HAP-1 (cell line): ENCODE data around the gene CUX1.

Experiments used
- DNase-seq, 2 experiments: peaks; one replicate each; pipeline ENCODE4 v3.0.0-alpha.2; 2016 to 2020; ENCODE audit warnings: low spot score in 2 of 2
- H3K27me3 ChIP-seq: fragments of 250-450 bp; sonication (Bioruptor Pico); 2 replicates; pipeline ENCODE4 v1.5.1; 2020; ENCODE audit warnings: low read depth, mild to moderate bottlenecking, moderate library complexity
- H3K36me3 ChIP-seq: fragments of 250-450 bp; sonication (Bioruptor Pico); replicated peaks from 2 replicates; pipeline ENCODE4 v1.5.1; 2020; ENCODE audit warnings: mild to moderate bottlenecking
- H3K4me1 ChIP-seq: fragments of 250-450 bp; sonication (Bioruptor Pico); 2 replicates; pipeline ENCODE4 v1.5.1; 2020; ENCODE audit warnings: mild to moderate bottlenecking
- H3K4me3 ChIP-seq: fragments of 250-450 bp; sonication (Bioruptor Pico); 2 replicates; pipeline ENCODE4 v1.5.1; 2020; ENCODE audit warnings: mild to moderate bottlenecking, moderate library complexity
- H3K9me3 ChIP-seq: fragments of 250-450 bp; sonication (Bioruptor Pico); 2 replicates; pipeline ENCODE4 v1.5.1; 2020; ENCODE audit warnings: mild to moderate bottlenecking, moderate library complexity
- in situ Hi-C: fragments of 300-500 bp; cut with MboI; formaldehyde crosslinking; loops from 3 replicates; pipeline ENCODE4 v1.14.3; 2020; ENCODE audit warnings: low sequenced_read_pairs, inconsistent platforms, mixed read lengths

Gene CUX1

DNA sequence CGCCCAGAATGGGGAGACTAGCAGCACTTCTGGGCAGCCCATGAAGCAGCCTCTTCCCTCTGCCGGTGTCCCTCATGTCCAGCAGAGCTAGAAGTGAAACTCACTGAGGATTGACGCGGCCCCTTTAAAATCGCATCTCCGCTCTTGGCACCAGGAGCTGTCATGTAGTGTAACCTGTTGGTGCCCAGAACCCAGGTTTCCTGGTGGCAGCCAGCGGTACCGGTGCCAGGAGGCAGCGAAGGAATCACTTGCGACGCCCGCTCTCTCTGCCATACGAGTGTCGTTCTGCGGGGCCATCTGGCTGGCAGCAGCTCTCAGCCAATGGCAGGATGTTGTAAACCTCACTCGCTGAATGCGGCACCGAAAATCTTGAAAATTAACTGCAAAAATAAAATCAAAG, 82.7 kb downstream of the CUX1 start:
- DNase-seq: no peak
- no peaks in the 10 kb centered on the region for H3K27me3 ChIP-seq
- H3K4me1 ChIP-seq: no peaks in the 10 kb centered on the region
- H3K36me3 ChIP-seq: no peaks in the 10 kb centered on the region
- no peaks in the 10 kb centered on the region for H3K9me3 ChIP-seq
- in situ Hi-C loops: no loop called here
- no peak overlapping the region for H3K4me3 ChIP-seq

DNA sequence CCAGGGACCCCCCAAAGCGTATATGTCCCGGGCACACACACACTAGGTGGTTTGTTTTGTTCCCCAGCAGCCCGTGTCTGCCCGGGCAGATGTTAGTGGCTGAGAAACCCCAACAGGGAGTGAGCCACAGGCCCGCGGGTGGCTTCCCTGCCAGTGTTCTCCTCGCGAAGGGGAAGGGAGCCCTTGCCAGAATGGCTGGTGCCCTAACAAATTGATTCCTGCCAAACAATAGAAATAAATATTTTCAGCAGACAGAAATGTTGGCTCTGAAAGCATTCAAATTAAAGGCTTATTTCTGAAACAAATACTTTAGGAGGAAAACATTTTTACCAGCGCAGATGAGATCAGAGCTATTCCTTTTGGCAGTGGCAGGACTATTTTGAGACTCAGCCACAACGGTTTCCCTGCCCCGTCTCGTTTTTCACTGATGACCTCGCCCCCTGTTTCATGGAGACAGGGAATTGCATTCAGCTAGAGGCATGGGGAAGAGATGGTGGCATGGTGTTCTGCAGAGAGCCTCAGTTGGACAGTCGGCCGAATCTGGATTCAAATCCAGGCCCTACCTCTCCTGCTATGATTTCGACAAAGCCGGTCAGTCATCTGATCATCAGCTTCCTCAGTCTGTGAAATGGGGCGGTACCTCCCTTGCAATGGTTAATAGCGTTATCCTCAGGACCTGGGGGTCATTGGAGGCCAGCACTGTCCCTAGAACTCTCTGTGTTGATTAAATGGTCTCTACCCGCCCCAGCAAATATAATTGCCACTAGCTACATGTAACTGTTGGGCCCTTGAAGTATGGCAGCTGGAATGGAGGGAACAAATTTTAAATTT, 84.5 kb downstream of the CUX1 start:
- DNase-seq: no peak
- Histone ChIP-seq H3K4me3 (no peak overlapping the region), H3K36me3 (no peaks in the 10 kb centered on the region), H3K27me3 (no peaks in the 10 kb centered on the region), H3K9me3 (no peaks in the 10 kb centered on the region), H3K4me1 (no peaks in the 10 kb centered on the region)
- in situ Hi-C loops: no loop called here

DNA sequence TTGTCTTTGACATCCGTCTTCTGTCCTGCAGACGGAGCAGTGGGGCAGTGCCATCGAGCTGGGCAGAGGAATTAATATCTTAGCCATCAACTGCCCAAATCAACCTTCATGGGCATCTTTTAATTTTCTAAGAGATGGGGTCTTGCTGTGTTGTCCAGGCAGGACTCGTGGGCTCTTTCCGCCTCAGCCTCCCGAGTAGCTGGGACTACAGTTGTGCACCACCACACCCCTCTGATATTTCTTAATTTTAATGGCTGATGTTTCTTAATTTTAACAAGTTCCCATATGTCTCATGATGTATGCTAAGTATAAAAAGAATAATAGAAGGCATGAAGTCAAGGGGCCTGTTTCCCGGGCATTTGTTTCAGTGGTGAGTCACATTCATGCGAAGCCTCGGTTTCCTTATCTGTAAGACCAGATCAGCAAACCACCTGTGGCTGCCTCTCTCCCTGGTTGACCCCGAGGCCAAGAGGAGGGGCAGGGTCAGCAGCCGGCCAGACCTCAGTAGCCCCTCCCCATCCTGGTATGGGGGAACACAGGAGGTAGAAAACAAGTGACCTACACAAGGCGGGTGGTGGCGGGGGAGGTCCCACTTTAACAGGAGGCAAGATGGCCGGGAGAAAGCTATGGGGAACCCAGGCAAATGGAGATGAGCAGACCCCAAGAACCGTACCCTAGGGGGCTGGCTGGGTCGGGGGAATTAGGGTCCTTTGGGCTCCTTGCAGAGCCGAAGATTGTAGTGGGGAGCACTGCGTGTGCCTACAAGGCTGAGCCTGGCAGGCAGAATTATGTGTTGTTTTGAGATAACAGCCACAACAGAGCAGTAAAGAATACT, 85.5 kb downstream of the CUX1 start:
- H3K27me3 ChIP-seq: no peaks in the 10 kb centered on the region
- H3K9me3 ChIP-seq: no peaks in the 10 kb centered on the region
- in situ Hi-C loops: no loop called here
- no peak overlapping the region for H3K4me3 ChIP-seq
- DNase-seq: no peak
- no peaks in the 10 kb centered on the region for H3K4me1 ChIP-seq
- no peaks in the 10 kb centered on the region for H3K36me3 ChIP-seq

DNA sequence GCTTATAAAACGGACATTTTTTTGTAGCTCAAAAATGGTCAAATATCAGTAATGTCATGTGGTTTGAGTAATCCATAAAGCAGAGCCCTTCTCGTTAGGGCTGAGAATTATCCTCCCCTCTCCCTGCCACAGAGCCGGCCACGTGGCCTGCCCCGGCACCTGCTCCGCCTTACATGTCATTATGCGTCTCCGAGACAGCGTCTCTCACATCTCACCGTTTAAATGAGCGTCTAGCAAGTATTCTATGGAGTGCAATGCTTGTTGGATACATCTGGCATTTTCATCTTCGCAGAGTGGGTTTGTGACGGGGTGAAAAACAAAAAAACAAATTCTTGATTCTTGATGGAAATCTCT, 86.1 kb downstream of the CUX1 start:
- in situ Hi-C loops: no loop called here
- DNase-seq: no peak
- Histone ChIP-seq H3K9me3 (no peaks in the 10 kb centered on the region), H3K36me3 (no peaks in the 10 kb centered on the region), H3K4me3 (no peak overlapping the region), H3K27me3 (no peaks in the 10 kb centered on the region), H3K4me1 (no peaks in the 10 kb centered on the region)

DNA sequence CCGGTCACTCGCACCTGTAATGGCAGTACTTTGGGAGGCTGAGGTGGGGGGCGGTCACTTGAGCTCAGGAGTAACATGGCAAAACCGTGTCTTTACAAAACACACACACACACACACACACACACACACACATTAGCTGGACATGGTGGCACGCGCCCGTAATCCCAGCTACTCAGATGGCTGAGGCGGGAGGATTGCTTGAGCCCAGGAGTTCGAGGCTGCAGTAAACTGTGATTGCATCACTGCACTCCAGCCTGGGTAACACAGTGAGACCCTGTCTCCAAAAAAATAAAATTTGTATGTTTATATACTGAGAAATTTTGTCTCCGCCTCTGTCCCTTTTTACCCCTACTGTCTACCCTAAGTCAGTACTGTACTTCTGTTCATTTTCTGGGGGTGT, 86.6 kb downstream of the CUX1 start:
- no peak overlapping the region for H3K4me3 ChIP-seq
- no peak for DNase-seq
- no peaks in the 10 kb centered on the region for H3K4me1 ChIP-seq
- H3K9me3 ChIP-seq: no peaks in the 10 kb centered on the region
- H3K27me3 ChIP-seq: no peaks in the 10 kb centered on the region
- in situ Hi-C loops: no loop called here
- H3K36me3 ChIP-seq: no peaks in the 10 kb centered on the region

DNA sequence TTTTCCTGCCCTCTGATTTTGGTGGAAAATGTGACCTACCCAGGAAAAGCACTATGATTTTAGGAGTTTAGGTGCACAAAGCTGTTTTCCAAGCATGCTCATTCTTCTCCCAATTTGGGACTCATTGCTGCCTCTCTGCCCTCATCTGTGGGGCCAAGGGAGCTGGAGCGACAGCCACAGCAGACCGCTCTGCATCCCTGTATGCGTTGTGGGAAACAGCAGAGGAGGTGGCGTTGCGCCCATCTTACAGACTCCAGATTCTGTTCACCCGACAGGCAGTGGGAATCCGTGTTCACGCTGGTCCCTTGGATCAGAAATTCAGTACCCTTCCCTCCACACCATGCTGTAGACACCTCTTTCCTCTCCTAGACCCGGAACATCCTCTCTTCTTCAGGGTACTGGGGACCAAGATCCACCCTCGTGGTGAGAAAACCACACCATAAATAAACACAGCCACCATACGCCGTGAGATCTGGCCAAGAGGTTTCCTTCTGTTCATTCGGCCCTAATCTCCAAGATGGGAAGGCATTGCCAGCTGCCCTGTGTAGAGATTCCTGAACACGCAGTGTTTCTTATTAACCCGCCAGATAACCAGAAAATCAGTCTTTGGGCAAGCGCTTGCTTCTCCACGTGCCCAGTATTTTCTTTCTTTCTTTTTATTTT, 87.9 kb downstream of the CUX1 start:
- Histone ChIP-seq H3K9me3 (no peaks in the 10 kb centered on the region), H3K4me3 (no peak overlapping the region), H3K4me1 (no peaks in the 10 kb centered on the region), H3K36me3 (no peaks in the 10 kb centered on the region), H3K27me3 (no peaks in the 10 kb centered on the region)
- in situ Hi-C loops: no loop called here
- no peak for DNase-seq

DNA sequence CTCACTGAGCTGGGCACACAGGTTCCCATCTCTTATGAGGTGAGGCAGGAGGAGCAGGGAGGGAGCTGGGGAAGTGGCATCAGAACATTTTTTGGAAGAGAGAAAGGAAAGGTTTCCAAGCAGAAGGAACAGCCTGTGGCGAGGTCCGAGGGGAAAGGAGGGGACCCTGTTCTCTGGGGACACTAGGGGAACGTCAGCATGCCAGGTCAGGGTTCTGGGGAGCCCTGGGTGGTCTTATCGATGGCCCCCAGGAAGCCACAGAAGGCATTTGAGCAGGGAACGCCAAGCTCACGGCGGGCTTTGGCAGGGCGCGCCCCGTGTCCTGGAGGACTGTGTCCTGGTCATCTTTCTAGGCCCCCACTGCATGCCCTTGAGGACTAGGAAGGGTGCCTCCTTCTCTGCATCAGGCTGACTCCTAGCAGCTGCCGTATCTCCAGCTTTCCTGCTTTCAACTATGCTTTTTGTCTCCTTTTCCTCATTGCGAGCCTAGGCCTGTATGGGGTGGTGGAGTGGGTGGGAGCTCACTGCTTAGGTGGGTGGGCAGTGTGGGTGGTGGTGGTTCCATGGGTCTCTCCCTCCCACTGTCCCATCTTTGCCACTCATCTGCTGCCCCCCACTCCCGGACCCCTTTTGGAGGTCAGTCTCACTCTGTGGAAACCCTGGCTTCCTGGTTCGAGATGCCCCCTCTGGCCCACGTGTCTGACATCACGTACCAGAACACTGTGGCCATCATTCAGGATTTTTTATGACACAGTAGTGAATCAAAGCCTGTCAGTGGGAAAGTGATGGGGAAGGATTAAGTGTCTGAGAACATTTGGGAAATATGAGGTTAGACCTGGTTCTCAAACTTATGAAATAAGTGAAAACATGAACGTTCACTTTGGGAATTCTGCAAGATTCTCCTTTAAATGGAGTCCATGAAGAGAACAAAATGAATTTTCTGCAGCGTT, 89.1 kb downstream of the CUX1 start:
- Histone ChIP-seq H3K27me3 (no peaks in the 10 kb centered on the region), H3K36me3 (no peaks in the 10 kb centered on the region), H3K9me3 (no peaks in the 10 kb centered on the region), H3K4me1 (no peaks in the 10 kb centered on the region), H3K4me3 (no peak overlapping the region)
- in situ Hi-C loops: no loop called here
- DNase-seq: no peak

DNA sequence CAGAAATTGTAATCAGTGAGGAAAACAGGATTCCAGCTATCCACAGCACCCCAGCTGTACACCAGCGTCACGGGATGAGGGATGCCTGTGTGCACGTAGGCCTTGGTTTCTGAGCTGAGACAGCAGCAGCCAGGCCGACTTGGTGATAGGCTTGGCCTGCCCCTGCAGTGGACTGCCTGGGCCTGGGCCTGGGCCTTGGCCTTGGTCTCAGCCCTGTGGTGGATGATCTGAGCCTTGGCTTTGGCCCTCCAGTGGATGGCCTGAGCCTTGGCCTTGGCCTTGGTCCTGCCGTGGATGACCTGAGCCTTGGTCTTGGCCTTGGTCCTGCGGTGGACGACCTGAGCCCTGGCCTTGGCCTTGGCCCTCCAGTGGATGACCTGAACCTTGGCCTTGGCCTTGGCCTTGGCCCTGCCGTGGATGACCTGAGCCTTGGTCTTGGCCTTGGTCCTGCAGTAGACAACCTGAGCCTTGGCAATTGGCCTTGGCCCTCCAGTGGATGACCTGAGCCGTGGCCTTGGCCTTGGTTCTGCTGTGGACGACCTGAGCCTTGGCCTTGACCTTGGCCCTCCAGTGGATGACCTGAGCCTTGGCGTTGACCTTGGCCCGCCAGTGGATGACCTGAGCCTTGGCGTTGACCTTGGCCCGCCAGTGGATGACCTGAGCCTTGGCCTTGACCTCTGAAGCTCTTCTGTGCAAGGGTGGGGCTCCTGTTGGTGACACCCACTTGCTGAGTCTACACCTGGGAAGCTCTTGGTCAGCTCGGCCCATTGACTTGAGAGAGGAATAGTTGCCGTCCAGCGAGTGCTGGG, 93.8 kb downstream of the CUX1 start:
- no peak for DNase-seq
- H3K27me3 ChIP-seq: no peaks in the 10 kb centered on the region
- in situ Hi-C loops: no loop called here
- H3K4me1 ChIP-seq: no peaks in the 10 kb centered on the region
- no peak overlapping the region for H3K4me3 ChIP-seq
- H3K36me3 ChIP-seq: no peaks in the 10 kb centered on the region; the same call in 1 of the 2 replicates
- no peaks in the 10 kb centered on the region for H3K9me3 ChIP-seq

DNA sequence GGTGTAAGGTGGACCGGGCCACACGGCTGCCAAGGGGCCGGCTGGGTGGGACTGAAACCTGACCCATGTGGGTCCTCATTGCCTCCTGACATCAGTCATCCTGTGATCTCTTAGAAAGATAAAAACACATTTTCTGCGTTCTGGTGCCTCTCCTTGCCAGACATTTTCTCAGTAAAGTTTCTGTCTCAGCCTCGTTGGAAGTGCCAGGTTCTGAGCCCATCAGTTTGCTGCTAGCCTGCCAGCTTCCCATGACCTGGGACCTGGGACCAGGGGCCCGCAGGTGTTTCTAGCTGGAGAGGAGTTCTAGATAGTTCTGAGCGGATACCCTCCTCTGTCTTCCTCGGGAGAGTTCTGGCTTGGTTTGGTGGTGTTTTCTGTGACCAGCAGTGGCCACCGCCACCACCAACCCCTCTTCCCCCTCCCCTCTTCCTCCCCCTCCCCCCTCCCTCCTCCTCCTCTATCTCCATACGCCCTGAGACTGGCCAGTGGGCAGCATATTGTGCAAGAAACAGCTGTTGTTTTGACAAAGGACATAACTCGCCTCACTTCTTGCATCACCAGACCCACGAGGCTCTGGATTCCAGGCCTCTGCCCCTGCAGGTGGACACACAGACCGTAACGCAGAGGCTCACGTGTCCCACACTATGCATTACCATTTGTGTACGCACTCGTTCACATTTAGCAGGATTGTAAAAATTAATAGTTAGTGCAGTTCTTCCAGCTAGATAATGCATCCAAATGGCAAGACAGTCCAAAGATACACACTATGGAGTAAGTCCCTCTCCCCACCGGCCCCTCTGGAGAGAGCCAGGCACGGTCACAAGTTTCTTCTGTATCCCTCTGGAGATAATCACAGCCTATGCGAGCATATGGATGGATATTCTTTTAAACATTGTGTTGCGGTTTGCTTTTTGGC, 94.6 kb downstream of the CUX1 start:
- H3K4me1 ChIP-seq: no peaks in the 10 kb centered on the region

DNA sequence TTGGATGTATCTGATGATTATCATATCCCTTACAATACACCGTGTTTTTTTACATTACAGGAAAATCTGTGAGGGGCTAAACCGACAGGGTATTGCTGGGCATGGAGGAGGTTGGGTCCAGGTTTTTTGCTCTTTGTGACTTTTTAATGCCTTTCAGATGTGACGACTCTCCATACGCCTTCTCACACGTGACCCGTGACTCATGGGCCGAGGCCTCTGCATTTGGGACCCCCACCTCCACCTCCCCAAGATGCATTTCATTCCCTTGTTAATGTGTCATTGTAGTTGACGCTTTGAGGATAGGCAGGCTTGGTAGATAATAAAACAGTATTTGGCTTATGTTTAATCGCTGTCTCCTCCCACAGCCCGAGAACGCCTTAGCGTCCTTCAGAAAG, 95.3 kb downstream of the CUX1 start:
- in situ Hi-C loops: no loop called here
- H3K4me1 ChIP-seq: no peaks in the 10 kb centered on the region
- no peaks in the 10 kb centered on the region for H3K9me3 ChIP-seq
- H3K27me3 ChIP-seq: no peaks in the 10 kb centered on the region
- DNase-seq: no peak
- peaks cover 8% of the 10 kb centered on the region for H3K36me3 ChIP-seq
- no peak overlapping the region for H3K4me3 ChIP-seq

More for the DNA sequence above, 94.6 kb downstream of the CUX1 start:
- no peak for DNase-seq
- Histone ChIP-seq H3K27me3 (no peaks in the 10 kb centered on the region), H3K4me3 (no peak overlapping the region), H3K9me3 (no peaks in the 10 kb centered on the region), H3K36me3 (peaks cover 1% of the 10 kb centered on the region)
- in situ Hi-C loops: no loop called here

DNA sequence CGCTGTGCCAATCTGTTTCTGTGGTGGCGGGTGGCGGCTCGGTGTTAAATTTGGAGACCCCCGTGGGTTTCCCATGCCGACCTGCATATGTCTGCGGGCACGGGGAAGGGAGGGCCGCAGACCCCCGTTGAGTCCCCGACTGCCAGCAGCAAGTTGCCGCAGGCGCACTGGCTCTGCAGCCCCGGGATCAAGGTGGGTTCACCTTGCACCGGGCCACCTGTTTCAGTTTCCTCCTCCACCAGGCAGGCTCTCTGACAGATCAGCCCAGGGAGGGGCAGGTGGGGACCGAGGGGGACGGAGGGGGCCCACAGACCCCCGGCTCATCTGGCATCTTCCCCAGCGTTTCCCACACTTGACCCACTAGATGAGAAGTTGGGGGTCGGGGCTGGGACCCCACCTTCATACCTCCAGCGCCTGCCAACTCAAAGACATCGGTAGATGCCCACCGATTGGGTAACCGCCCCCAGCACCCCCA, 95.9 kb downstream of the CUX1 start:
- Histone ChIP-seq H3K27me3 (no peaks in the 10 kb centered on the region), H3K36me3 (peaks cover 13% of the 10 kb centered on the region), H3K4me3 (no peak overlapping the region), H3K4me1 (no peaks in the 10 kb centered on the region), H3K9me3 (no peaks in the 10 kb centered on the region)
- in situ Hi-C loops: no loop called here
- no peak for DNase-seq

DNA sequence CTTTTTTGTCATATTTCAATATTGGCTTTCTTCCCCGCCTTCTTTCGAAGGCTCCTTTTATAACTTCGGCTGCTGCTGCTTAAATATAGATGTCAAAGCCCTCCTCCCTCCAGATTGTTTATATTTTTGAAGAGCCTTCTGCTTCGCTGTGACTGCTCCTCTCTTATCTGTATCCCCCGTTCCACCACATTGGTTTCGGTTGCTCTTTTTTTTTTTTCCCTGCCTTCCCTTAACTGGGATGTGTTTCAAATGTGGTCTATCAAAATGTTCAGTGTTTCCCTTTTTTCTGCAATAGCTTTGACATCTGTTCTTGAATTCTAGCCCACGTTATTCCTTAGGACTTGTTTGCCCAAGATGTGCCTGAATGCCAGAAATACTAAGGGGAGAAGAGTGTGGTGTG, 96.4 kb downstream of the CUX1 start:
- no peak overlapping the region for H3K4me3 ChIP-seq
- in situ Hi-C loops: no loop called here
- no peaks in the 10 kb centered on the region for H3K4me1 ChIP-seq
- no peaks in the 10 kb centered on the region for H3K9me3 ChIP-seq
- H3K36me3 ChIP-seq: peaks cover 17% of the 10 kb centered on the region
- no peak for DNase-seq
- no peaks in the 10 kb centered on the region for H3K27me3 ChIP-seq
